Measurements from ENCODE around the gene RPS8.

RPS8 gene

GRCh38 chr1:44780583-44781121 lies 5.3 kb downstream of the RPS8 start:
- TF ChIP-seq, protein P1, sequence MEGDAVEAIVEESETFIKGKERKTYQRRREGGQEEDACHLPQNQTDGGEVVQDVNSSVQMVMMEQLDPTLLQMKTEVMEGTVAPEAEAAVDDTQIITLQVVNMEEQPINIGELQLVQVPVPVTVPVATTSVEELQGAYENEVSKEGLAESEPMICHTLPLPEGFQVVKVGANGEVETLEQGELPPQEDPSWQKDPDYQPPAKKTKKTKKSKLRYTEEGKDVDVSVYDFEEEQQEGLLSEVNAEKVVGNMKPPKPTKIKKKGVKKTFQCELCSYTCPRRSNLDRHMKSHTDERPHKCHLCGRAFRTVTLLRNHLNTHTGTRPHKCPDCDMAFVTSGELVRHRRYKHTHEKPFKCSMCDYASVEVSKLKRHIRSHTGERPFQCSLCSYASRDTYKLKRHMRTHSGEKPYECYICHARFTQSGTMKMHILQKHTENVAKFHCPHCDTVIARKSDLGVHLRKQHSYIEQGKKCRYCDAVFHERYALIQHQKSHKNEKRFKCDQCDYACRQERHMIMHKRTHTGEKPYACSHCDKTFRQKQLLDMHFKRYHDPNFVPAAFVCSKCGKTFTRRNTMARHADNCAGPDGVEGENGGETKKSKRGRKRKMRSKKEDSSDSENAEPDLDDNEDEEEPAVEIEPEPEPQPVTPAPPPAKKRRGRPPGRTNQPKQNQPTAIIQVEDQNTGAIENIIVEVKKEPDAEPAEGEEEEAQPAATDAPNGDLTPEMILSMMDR (IDR thresholded peaks at IDR 0.05; ENCODE audit: insufficient read depth, low read depth, low read length, missing control alignments), result no peak
- H3K4me3 ChIP-seq (ENCODE audit: low read depth, low read length), result no peak overlapping the region
- DNase-seq (ENCODE audit: low read depth), result no peak

DNA sequence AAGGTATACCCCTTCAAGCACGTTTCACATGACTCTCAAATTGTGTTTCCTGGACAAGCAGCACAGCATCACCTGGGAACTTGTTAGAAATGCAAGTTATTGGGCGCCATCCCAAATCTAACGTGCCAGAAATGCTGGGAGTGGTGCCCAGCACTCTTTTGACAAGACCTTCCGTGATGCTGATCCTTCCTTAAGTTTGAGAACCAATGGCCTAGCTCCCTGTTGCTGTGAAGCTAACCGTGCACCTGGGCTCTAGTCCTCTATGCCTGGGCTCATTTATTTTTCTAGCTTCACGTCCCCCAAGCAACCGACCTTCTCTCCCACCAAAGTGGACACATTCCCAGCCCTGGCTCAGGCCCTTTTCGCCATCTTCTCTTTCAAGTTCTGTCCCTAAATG lies 8.4 kb downstream of the RPS8 start:
- DNase-seq (ENCODE audit: low read depth), result no peak
- TF ChIP-seq, protein P1 (IDR thresholded peaks at IDR 0.05; ENCODE audit: insufficient read depth, low read depth, low read length, missing control alignments), result no peak
- H3K4me3 ChIP-seq (ENCODE audit: low read depth, low read length), result peak overlapping the region; percentile 64

- TF ChIP-seq, protein P1 (IDR thresholded peaks at IDR 0.05; ENCODE audit: insufficient read depth, low read depth, low read length, missing control alignments), result no peak
- DNase-seq (ENCODE audit: low read depth), result peak; percentile 48
- peak overlapping the region; percentile 64 for H3K4me3 ChIP-seq (ENCODE audit: low read depth, low read length)
These were observed 9.0 kb downstream of the RPS8 start for GRCh38 chr1:44784094-44785028.

DNA sequence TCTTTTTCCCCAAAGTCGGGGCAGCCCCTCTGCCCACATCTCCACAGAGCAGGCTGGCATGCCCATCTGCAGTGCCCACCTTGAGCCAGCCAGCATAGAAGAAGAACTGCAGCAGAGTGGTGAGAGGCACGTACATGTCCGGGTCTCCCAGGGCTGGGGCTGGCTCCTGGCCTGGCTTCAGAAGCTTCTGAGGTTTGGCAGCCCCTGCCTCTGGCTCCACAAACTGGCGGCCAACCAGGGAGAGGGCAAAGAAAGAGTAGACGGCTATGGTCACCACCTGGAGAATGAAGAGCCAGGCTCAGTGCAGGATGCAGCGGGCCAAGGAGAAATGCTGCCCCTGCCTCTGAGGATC lies 9.7 kb downstream of the RPS8 start:
- DNase-seq (ENCODE audit: low read depth), result no peak
- H3K4me3 ChIP-seq (ENCODE audit: low read depth, low read length), result no peak overlapping the region
- TF ChIP-seq, protein P1 (IDR thresholded peaks at IDR 0.05; ENCODE audit: insufficient read depth, low read depth, low read length, missing control alignments), result no peak

GRCh38 chr1:44785501-44786137 lies 10.3 kb downstream of the RPS8 start:
- no peak for DNase-seq (ENCODE audit: low read depth)
- peak overlapping the region; percentile 56 for H3K4me3 ChIP-seq (ENCODE audit: low read depth, low read length)
- TF ChIP-seq, protein P1 (IDR thresholded peaks at IDR 0.05; ENCODE audit: insufficient read depth, low read depth, low read length, missing control alignments), result no peak

- TF ChIP-seq, protein P1 (IDR thresholded peaks at IDR 0.05; ENCODE audit: insufficient read depth, low read depth, low read length, missing control alignments), result peak; percentile 100
- peak; percentile 76 for DNase-seq (ENCODE audit: low read depth)
- H3K4me3 ChIP-seq (ENCODE audit: low read depth, low read length), result peak overlapping the region; percentile 56
These were observed 10.9 kb downstream of the RPS8 start for GRCh38 chr1:44786138-44786840.

Measured in GM12865 (cell line).